ENCODE measurements around the gene BPHL. TPM values are rescaled to one million over a fixed set of nuclear protein-coding genes. Genes with fewer than 3 reads are reported as not detected.

Gene BPHL
- total RNA-seq, 2 donors from 2014 or later: 13.4 to 31.7 TPM

DNA sequence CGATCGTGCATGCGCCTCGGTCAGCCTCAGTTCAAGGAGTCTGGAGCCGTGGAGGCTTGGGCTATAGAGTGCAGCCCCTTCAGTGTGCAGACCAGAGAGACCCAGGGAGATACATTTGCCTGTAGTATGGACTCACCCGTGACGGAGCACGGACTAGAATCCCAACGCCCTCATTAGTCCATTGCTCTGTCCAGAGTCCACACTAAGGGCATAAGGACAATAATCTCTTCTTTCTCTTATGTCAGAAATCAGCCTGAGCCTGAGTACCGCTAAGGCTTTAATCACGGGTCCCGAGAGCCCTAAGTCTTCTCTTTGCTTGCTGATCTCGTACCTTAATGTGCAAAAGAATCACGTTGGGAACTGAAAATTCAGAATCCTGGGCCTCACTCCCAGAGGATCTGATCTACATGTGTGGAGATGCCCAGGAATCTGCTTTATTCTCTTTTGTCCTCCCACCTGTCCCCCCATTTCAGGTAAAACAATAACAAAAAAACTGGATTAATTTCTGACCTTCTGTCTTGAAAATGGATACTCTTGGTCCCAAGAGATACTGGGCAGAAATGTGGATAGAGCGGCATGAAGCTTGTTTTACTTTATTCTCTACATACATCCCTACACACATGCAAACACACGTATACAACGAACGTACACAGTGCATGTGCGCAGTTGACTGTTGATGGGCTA, 671 bp downstream of the BPHL start:
- H3K36me3 ChIP-seq: no peaks in the 10 kb centered on the region
- peaks cover 3% of the 10 kb centered on the region for H3K4me1 ChIP-seq
- no peaks in the 10 kb centered on the region for H3K27me3 ChIP-seq
- no peak for TF ChIP-seq CTCF (IDR thresholded peaks at IDR 0.05)
- intact Hi-C loops (cut with DNase I): no loop called here
- no peaks in the 10 kb centered on the region for H3K9me3 ChIP-seq
- peak overlapping the region; percentile 83 to 87 for H3K9ac ChIP-seq (ENCODE audit: low read depth in 2 of 2, low read length in 2 of 2)
- peak; percentile 37 for DNase-seq
- peak overlapping the region; percentile 85 for H3K4me3 ChIP-seq
- H3K27ac ChIP-seq: peak overlapping the region; percentile 96

DNA sequence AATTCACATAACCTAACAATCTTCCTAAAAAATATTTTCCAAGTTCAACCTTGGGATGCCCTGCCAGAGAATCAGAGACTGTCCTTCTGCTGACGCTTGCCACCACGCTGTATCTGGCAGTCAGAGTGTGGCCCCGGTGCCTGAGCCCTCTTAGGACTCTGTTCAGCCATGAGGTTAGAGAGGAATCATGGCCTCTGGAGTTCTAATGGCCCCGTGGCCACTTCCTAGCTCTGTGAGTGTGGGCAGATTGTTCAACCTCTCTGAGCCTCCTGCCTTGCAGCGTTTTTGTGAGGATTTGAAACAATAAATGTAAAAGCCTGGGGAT, 2.2 kb downstream of the BPHL start:
- Histone ChIP-seq H3K9ac (ENCODE audit: low read depth in 2 of 2, low read length in 2 of 2) (no peak overlapping the region), H3K27ac (no peak overlapping the region), H3K36me3 (no peaks in the 10 kb centered on the region), H3K4me1 (peaks cover 3% of the 10 kb centered on the region), H3K4me3 (no peak overlapping the region), H3K9me3 (no peaks in the 10 kb centered on the region), H3K27me3 (no peaks in the 10 kb centered on the region)
- TF ChIP-seq CTCF (IDR thresholded peaks at IDR 0.05): no peak
- DNase-seq: no peak
- intact Hi-C loops (cut with DNase I): loop anchor here (10.0 kb wide), 1 partner anchor 614 kb away; no protein-coding TSS in a partner anchor

DNA sequence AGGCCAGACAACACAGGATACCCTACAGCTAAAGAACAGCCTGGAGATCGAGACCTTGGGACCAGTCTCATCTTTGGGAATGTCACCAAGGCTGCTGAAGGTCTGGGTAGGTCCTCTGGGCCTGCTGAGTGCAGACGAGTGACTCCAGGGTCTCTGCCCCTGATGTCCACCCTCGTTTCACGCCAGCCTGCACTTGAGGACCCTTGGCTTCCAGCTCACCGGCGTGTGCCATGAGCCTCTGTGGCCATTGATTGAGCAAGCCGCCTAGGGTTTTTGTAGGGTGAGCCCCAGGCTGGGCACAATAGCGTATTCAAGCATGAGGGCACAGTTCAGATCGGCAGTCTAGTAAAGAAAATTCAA, 4.3 kb downstream of the BPHL start:
- no peaks in the 10 kb centered on the region for H3K36me3 ChIP-seq
- no peak for TF ChIP-seq CTCF (IDR thresholded peaks at IDR 0.05)
- intact Hi-C loops (cut with DNase I): loop anchor here (10.0 kb wide), 1 partner anchor 612 kb away; no protein-coding TSS in a partner anchor

GRCh38 chr6:3124667-3125066, 6.2 kb downstream of the BPHL start:
- intact Hi-C loops (cut with DNase I): loop anchor here (10.0 kb wide), 1 partner anchor 610 kb away; no protein-coding TSS in a partner anchor
- no peak for DNase-seq
- H3K4me3 ChIP-seq: no peak overlapping the region
- TF ChIP-seq CTCF (IDR thresholded peaks at IDR 0.05): no peak
- no peaks in the 10 kb centered on the region for H3K36me3 ChIP-seq
- no peaks in the 10 kb centered on the region for H3K9me3 ChIP-seq
- H3K27ac ChIP-seq: no peak overlapping the region
- no peak overlapping the region for H3K9ac ChIP-seq (ENCODE audit: low read depth in 2 of 2, low read length in 2 of 2)
- H3K27me3 ChIP-seq: no peaks in the 10 kb centered on the region
- H3K4me1 ChIP-seq: peaks cover 3% of the 10 kb centered on the region

More for the DNA sequence above, 4.3 kb downstream of the BPHL start:
- H3K4me3 ChIP-seq: no peak overlapping the region
- no peaks in the 10 kb centered on the region for H3K9me3 ChIP-seq
- H3K4me1 ChIP-seq: peaks cover 3% of the 10 kb centered on the region
- no peak overlapping the region for H3K9ac ChIP-seq (ENCODE audit: low read depth in 2 of 2, low read length in 2 of 2)
- no peak for DNase-seq
- no peak overlapping the region for H3K27ac ChIP-seq
- H3K27me3 ChIP-seq: no peaks in the 10 kb centered on the region

DNA sequence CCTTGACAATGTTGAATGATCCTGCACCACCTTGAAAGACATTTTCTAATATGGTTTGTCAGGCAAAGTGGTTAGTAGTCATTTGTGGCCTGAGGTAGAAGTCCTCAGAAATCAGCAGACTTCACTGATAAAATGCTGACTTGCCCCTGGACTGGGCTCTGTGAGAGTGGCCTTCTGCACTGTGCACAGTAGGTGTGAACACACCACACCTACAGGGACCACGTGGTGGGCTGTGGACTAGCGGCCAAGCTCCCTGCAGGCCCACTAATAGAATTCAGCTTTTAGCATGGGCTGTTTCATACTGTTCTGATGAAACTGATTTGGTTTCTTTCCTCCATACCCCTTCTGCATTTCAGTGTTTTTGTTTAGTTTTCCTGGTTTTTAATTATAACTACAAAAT, 7.3 kb downstream of the BPHL start:
- no peak overlapping the region for H3K27ac ChIP-seq
- no peaks in the 10 kb centered on the region for H3K36me3 ChIP-seq
- no peak overlapping the region for H3K9ac ChIP-seq (ENCODE audit: low read depth in 2 of 2, low read length in 2 of 2)
- intact Hi-C loops (cut with DNase I): loop anchor here (2.0 to 10.0 kb wide), 2 partner anchors 125 to 609 kb away; no protein-coding TSS in a partner anchor
- H3K27me3 ChIP-seq: no peaks in the 10 kb centered on the region
- no peaks in the 10 kb centered on the region for H3K9me3 ChIP-seq
- H3K4me1 ChIP-seq: peaks cover 3% of the 10 kb centered on the region
- no peak for TF ChIP-seq CTCF (IDR thresholded peaks at IDR 0.05)
- no peak overlapping the region for H3K4me3 ChIP-seq
- DNase-seq: no peak

All from colonic mucosa (tissue), 4 donors.